NCI-H1048 (cell line): Measurements from ENCODE around the gene SDHB.
A peak's percentile ranks its signal among the peaks of the same experiment; 100 is the strongest.
"Not testable (repeated sequence)": the region's sequence is repeated elsewhere in the genome, so short reads cannot be mapped to it uniquely, and the experiment has no call there.

ENCODE experiments used
- DNase-seq: peaks from one replicate; lab custom pipeline; 2025; lab: John Stamatoyannopoulos, UW

SDHB gene

GRCh38 chr1:17075470-17076255 is 21.8 kb upstream of the SDHB start:
- DNase-seq, result peak; percentile 54

- DNase-seq, result no peak
Measured at GRCh38 chr1:17071794-17072193, 18.0 kb upstream of the SDHB start.

- DNase-seq, result no peak
Measured at GRCh38 chr1:17070163-17070525, 16.3 kb upstream of the SDHB start.

GRCh38 chr1:17069452-17070162 is 15.8 kb upstream of the SDHB start:
- DNase-seq, result no peak

GRCh38 chr1:17068789-17069188 is 15.0 kb upstream of the SDHB start:
- no peak for DNase-seq

GRCh38 chr1:17067465-17068240 is 13.8 kb upstream of the SDHB start:
- no peak for DNase-seq

GRCh38 chr1:17067069-17067426 is 13.2 kb upstream of the SDHB start:
- DNase-seq, result no peak

- no peak for DNase-seq
Measured at GRCh38 chr1:17066361-17067068, 12.7 kb upstream of the SDHB start.

- no peak for DNase-seq
Measured at GRCh38 chr1:17065666-17066065, 11.8 kb upstream of the SDHB start.

GRCh38 chr1:17062751-17063150 is 8.9 kb upstream of the SDHB start:
- not testable (repeated sequence) for DNase-seq

- DNase-seq, result no peak
Measured at GRCh38 chr1:17061892-17062291, 8.1 kb upstream of the SDHB start.

- no peak for DNase-seq
Measured at GRCh38 chr1:17061486-17061885, 7.7 kb upstream of the SDHB start.

GRCh38 chr1:17060306-17060749 is 6.5 kb upstream of the SDHB start:
- DNase-seq, result peak; percentile 65

- peak; percentile 25 for DNase-seq
Measured at GRCh38 chr1:17059391-17060305, 5.8 kb upstream of the SDHB start.

- no peak for DNase-seq
Measured at GRCh38 chr1:17056551-17056950, 2.7 kb upstream of the SDHB start.

GRCh38 chr1:17055801-17056200 is 2.0 kb upstream of the SDHB start:
- no peak for DNase-seq

- DNase-seq, result no peak
Measured at GRCh38 chr1:17053086-17053684, 647 bp downstream of the SDHB start.

GRCh38 chr1:17052641-17053040 is 1.2 kb downstream of the SDHB start:
- no peak for DNase-seq

- DNase-seq, result no peak
Measured at GRCh38 chr1:17052038-17052437, 1.8 kb downstream of the SDHB start.

- DNase-seq, result no peak
Measured at GRCh38 chr1:17047924-17048323, 5.9 kb downstream of the SDHB start.

GRCh38 chr1:17046334-17046657 is 7.5 kb downstream of the SDHB start:
- no peak for DNase-seq
